ENCODE data around the gene RFX4. TPM values are rescaled to one million over a fixed set of nuclear protein-coding genes. Genes with fewer than 3 reads are reported as not detected.

The RFX4 gene
- total and polyA plus RNA-seq, 2 of the 8 experiments (the other 6 are each of a cell fraction or from before 2014, with no cell fraction given) = 0.06 TPM; not detected in 1

DNA sequence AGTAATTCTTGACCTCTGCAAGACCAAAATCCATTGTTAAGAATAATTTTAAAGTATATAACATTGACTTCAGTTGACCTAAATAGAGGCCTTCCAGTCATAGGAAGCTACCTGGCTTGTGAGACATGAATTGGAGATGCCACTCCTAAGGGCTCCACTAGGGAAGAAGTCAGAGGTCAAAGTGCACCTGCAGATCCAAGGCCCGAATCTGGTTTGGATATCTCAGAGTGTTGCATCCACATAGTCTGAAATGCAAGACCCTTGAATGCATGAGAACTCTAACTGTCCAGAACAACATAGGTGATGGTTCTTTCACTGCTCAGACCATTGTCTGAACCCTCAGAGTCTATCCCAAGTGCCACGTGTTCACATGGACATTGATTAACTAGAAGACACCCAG, 22.4 kb downstream of the RFX4 start:
- TF ChIP-seq MAFK (IDR thresholded peaks at IDR 0.05; ENCODE audit: low read depth, low read length) (no peak), NRF1 (IDR thresholded peaks at IDR 0.05; ENCODE audit: low read depth, low read length) (no peak), BRCA1 (IDR thresholded peaks at IDR 0.05; ENCODE audit: low read depth, low read length) (no peak), RFX5 (IDR thresholded peaks at IDR 0.05; ENCODE audit: borderline replicate concordance, low read depth, low read length) (no peak), EZH2 (IDR thresholded peaks at IDR 0.05; ENCODE audit: low read depth, low read length, severe bottlenecking) (no peak), CHD2 (IDR thresholded peaks at IDR 0.05; ENCODE audit: low read length) (no peak), FOSL1 (IDR thresholded peaks at IDR 0.05; ENCODE audit: insufficient read depth, low read depth, low read length) (no peak), CHD1 (IDR thresholded peaks at IDR 0.05; ENCODE audit: low read depth, low read length) (no peak), RBBP5 (IDR thresholded peaks at IDR 0.05; ENCODE audit: borderline replicate concordance, low read depth, low read length) (no peak), JUND (IDR thresholded peaks at IDR 0.05; ENCODE audit: low read length) (no peak), TAF1 (IDR thresholded peaks at IDR 0.05; ENCODE audit: low read depth, low read length) (no peak), JUN (IDR thresholded peaks at IDR 0.05; ENCODE audit: low read depth, low read length) (no peak), KDM4A (IDR thresholded peaks at IDR 0.05; ENCODE audit: low read depth, low read length, severe bottlenecking) (no peak)
- no peak for DNase-seq (ENCODE audit: low read depth in 1 of 2, low spot score in 2 of 2)
- no peaks in the 10 kb centered on the region for H3K36me3 ChIP-seq (ENCODE audit: control insufficient read depth in 2 of 4, insufficient read depth in 4 of 4, low read length in 3 of 4)
- H3K18ac ChIP-seq (ENCODE audit: extremely low read depth, low read length) = no peak overlapping the region
- WGBS, 2 experiments (ENCODE audit: extremely low coverage in 1 of 2, insufficient coverage in 1 of 2, insufficient read length in 1 of 2, insufficient replicate concordance in 2 of 2, low coverage in 1 of 2, low lambda C conversion rate in 2 of 2, missing lambda C conversion rate in 1 of 2) = 91% methylated on average over 2 of the region's 2 CpGs; no CpG with 5 or more reads in 1 of the 2 experiments
- no peak overlapping the region for H2BK12ac ChIP-seq (ENCODE audit: low read depth, low read length)
- H3K4me3 ChIP-seq (ENCODE audit: extremely low read depth in 1 of 4, insufficient read depth in 2 of 4, low read depth in 3 of 4, low read length in 4 of 4) = no peak overlapping the region
- no peak overlapping the region for H2BK15ac ChIP-seq (ENCODE audit: low read length)
- no peak overlapping the region for H3K23ac ChIP-seq (ENCODE audit: insufficient read length)
- peaks cover 6 to 13% (median 11%) of the 10 kb centered on the region in 4 experiments for H3K4me1 ChIP-seq (replicated peaks in 1 of 4; ENCODE audit: control insufficient read depth in 3 of 4, insufficient read depth in 4 of 4, low read length in 3 of 4)
- no peak overlapping the region for H3K56ac ChIP-seq (replicated peaks; ENCODE audit: insufficient read length, low read depth, low read length)
- no peak overlapping the region for H2AFZ ChIP-seq (ENCODE audit: low read length)
- H2AK5ac ChIP-seq (ENCODE audit: low read depth, low read length) = no peak overlapping the region
- H3K14ac ChIP-seq (ENCODE audit: insufficient read length) = no peak overlapping the region
- no peak overlapping the region for H2BK120ac ChIP-seq (replicated peaks; ENCODE audit: low read depth, low read length)
- no peak overlapping the region for H4K5ac ChIP-seq (ENCODE audit: insufficient read length, low read depth, low read length)
- no peaks in the 10 kb centered on the region for H3K27me3 ChIP-seq (replicated peaks in 1 of 4; ENCODE audit: control insufficient read depth in 3 of 4, extremely low read depth in 1 of 4, insufficient read depth in 3 of 4, low read length in 3 of 4)
- no peak overlapping the region for H4K8ac ChIP-seq (ENCODE audit: extremely low read depth, insufficient read depth, low read length)
- CTCF ChIA-PET (ENCODE audit: partially characterized antibody) = interaction anchor here (1.4 to 1.9 kb wide), 2 partner anchors 13 to 35 kb away, joined by 3 to 6 read pairs; no protein-coding TSS in a partner anchor
- H3K9me3 ChIP-seq (ENCODE audit: insufficient read depth in 2 of 2, low read depth in 1 of 2, low read length in 1 of 2) = peaks cover 0 to under 1% of the 10 kb centered on the region in 2 experiments; a peak in 1 of 4 replicates
- no peak overlapping the region for H3K4me2 ChIP-seq (ENCODE audit: insufficient read depth in 1 of 2, low read depth in 2 of 2, low read length in 2 of 2)
- H3K27ac ChIP-seq (ENCODE audit: low read depth, low read length) = no peak overlapping the region
- POLR2A ChIA-PET (ENCODE audit: partially characterized antibody) = no interaction called here
- no peak overlapping the region for H2BK5ac ChIP-seq (ENCODE audit: low read depth, low read length)
- no peak overlapping the region for H3K9ac ChIP-seq (replicated peaks in 1 of 4; ENCODE audit: extremely low read depth in 1 of 4, low read depth in 3 of 4, low read length in 3 of 4)
- no peaks in the 10 kb centered on the region for H3K79me2 ChIP-seq (ENCODE audit: control insufficient read depth in 1 of 2, insufficient read depth in 2 of 2, low read length in 2 of 2)
- H3K4ac ChIP-seq (replicated peaks; ENCODE audit: insufficient read length, low read depth, low read length) = no peak overlapping the region
- H4K91ac ChIP-seq (replicated peaks; ENCODE audit: insufficient read length, low read length) = no peak overlapping the region
- 0 out of 2 replicates have a peak, but pooled peaks cover 4% of the 10 kb centered on the region for H3K23me2 ChIP-seq (ENCODE audit: low read depth, low read length)
- no peak overlapping the region for H2BK20ac ChIP-seq (ENCODE audit: low read length)
- no peak for FAIRE-seq
- no peaks in the 10 kb centered on the region for H3K79me1 ChIP-seq (ENCODE audit: low read depth, low read length)
- H4K20me1 ChIP-seq (replicated peaks in 1 of 2; ENCODE audit: control insufficient read depth in 1 of 2, insufficient read depth in 2 of 2, low read length in 2 of 2) = no peaks in the 10 kb centered on the region
